Measurements from ENCODE around the gene HMX2.

Gene HMX2

GRCh38 chr10:123139521-123140163 lies 8.3 kb upstream of the HMX2 start:
- DNase-seq, result peak; percentile 95

GRCh38 chr10:123140164-123140982 lies 7.6 kb upstream of the HMX2 start:
- DNase-seq, result no peak

- no peak for DNase-seq
Measured at GRCh38 chr10:123140983-123141390, 6.9 kb upstream of the HMX2 start.

- DNase-seq, result no peak
Measured at GRCh38 chr10:123141791-123142700, 5.9 kb upstream of the HMX2 start.

- no peak for DNase-seq
Measured at GRCh38 chr10:123142701-123143161, 5.2 kb upstream of the HMX2 start.

GRCh38 chr10:123143162-123143824 lies 4.6 kb upstream of the HMX2 start:
- DNase-seq, result no peak

- DNase-seq, result no peak
Measured at GRCh38 chr10:123143825-123144168, 4.1 kb upstream of the HMX2 start.

GRCh38 chr10:123144697-123145541 lies 3.0 kb upstream of the HMX2 start:
- DNase-seq, result peak; percentile 86

GRCh38 chr10:123145542-123146012 lies 2.4 kb upstream of the HMX2 start:
- no peak for DNase-seq

- no peak for DNase-seq
Measured at GRCh38 chr10:123146013-123146893, 1.7 kb upstream of the HMX2 start.

- no peak for DNase-seq
Measured at GRCh38 chr10:123146894-123147634, 872 bp upstream of the HMX2 start.

GRCh38 chr10:123148414-123149161 lies 652 bp downstream of the HMX2 start:
- peak; percentile 56 for DNase-seq

GRCh38 chr10:123149162-123149567 lies 1.2 kb downstream of the HMX2 start:
- no peak for DNase-seq

GRCh38 chr10:123149568-123150270 lies 1.8 kb downstream of the HMX2 start:
- no peak for DNase-seq

GRCh38 chr10:123150271-123150985 lies 2.5 kb downstream of the HMX2 start:
- DNase-seq, result no peak

- no peak for DNase-seq
Measured at GRCh38 chr10:123150986-123151736, 3.2 kb downstream of the HMX2 start.

GRCh38 chr10:123151737-123152135 lies 3.8 kb downstream of the HMX2 start:
- no peak for DNase-seq

Data from OCI-M1 (cell line).